Ovary (tissue), 3 donors: ENCODE data around the gene PGAM4.
"Not testable (repeated sequence)": the region's sequence is repeated elsewhere in the genome, so short reads cannot be mapped to it uniquely, and the experiment has no call there.

ENCODE experiments used
- EP300 ChIP-seq: sonication (generic); formaldehyde crosslinking; IDR thresholded peaks from one replicate; pipeline ENCODE4 v1.6.1; 2017; ENCODE audit warnings: antibody characterized with exemption
- POLR2A ChIP-seq: fragments of 450-650 bp; IDR thresholded peaks from one replicate; pipeline ENCODE4 v1.6.1; 2017; ENCODE audit warnings: antibody characterized with exemption, mild to moderate bottlenecking, moderate library complexity
- TF ChIP-seq, protein P1 (sequence below), 3 donors: fragments of 450-650 bp in 2 of 3; fragments of 200-600 bp in 1 of 3; IDR thresholded peaks; one replicate each; pipeline versions ENCODE4 v1.5.1 to v1.8.0; 2016 to 2022; ENCODE audit warnings: antibody characterized with exemption in 3 of 3, mild to moderate bottlenecking in 1 of 3
- donor health status: DM: no; HTN: no; CAD: no.

DNA sequence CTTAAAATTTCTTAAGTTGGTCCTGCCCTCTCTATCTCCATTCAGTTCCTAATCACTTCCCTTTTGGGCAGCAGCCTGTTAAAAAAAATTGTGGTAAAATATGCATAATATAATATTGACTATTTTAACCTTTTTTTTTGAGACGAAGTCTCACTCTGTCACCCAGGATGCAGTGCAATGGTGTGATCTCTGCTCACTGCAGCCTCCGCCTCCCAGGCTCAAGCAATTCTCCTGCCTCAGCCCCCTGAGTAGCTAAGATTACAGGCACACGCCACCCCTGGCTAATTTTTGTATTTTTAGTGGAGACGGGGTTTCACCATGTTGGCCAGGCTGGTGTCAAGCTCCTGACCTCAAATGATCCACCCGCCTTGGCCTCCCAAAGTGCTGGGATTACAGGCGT, 50.1 kb downstream of the PGAM4 start:
- TF ChIP-seq, protein P1, sequence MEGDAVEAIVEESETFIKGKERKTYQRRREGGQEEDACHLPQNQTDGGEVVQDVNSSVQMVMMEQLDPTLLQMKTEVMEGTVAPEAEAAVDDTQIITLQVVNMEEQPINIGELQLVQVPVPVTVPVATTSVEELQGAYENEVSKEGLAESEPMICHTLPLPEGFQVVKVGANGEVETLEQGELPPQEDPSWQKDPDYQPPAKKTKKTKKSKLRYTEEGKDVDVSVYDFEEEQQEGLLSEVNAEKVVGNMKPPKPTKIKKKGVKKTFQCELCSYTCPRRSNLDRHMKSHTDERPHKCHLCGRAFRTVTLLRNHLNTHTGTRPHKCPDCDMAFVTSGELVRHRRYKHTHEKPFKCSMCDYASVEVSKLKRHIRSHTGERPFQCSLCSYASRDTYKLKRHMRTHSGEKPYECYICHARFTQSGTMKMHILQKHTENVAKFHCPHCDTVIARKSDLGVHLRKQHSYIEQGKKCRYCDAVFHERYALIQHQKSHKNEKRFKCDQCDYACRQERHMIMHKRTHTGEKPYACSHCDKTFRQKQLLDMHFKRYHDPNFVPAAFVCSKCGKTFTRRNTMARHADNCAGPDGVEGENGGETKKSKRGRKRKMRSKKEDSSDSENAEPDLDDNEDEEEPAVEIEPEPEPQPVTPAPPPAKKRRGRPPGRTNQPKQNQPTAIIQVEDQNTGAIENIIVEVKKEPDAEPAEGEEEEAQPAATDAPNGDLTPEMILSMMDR (IDR thresholded peaks at IDR 0.05) = not testable (repeated sequence)
- not testable (repeated sequence) for TF ChIP-seq POLR2A, EP300
